HG03159 (cell line): Measurements from ENCODE around the gene ELF3.
"Not testable (repeated sequence)": the region's sequence is repeated elsewhere in the genome, so short reads cannot be mapped to it uniquely, and the experiment has no call there.

Experiments used
- ATAC-seq: cut with Tn5 transposase; IDR thresholded peaks from one replicate; pipeline ENCODE4 v1.9.1; 2021; ENCODE audit warnings: mild to moderate bottlenecking, moderate library complexity; ENCODE audit not compliant: unreplicated experiment

ELF3 gene

DNA sequence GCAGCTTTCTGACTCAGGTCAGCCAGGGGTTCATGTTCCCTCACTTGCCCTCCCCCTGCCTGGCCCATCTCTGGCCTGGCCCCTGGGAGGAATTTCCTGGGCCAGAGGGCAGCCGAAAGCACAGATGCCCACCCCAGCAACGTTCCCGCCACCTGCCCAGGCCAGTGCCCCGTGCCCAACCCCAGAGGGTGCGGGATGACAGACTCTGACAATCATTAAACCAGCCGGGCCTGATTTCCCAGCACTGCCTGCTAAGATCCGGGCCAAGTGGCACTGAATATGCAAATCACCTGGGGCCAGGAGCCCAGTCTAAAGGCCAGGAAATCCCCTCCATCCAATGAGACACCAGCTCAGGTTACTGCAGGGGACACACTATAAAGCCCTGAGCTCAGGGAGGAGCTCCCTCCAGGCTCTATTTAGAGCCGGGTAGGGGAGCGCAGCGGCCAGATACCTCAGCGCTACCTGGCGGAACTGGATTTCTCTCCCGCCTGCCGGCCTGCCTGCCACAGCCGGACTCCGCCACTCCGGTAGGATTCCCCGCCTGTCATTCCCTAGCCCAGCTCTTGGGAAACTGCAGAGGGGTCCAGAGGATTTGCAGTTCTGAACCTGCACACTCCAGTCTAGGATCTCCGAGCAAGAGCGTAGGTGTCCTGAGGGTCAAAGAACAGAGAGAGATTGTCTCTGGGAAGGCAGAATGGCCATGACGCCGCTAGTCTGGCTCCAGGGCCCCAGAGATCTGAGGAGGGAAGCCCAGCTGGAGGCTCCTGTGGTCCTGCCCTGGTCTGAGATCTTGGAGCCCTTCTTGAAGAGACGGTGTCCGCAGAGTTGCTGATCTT is at the start of gene ELF3:
Gene ELF3 (plus strand): TSS at position 408 of the 836 bp plus-strand sequence. CDS start 550 bp downstream, outside the sequence.
- peak; percentile 65 for ATAC-seq

DNA sequence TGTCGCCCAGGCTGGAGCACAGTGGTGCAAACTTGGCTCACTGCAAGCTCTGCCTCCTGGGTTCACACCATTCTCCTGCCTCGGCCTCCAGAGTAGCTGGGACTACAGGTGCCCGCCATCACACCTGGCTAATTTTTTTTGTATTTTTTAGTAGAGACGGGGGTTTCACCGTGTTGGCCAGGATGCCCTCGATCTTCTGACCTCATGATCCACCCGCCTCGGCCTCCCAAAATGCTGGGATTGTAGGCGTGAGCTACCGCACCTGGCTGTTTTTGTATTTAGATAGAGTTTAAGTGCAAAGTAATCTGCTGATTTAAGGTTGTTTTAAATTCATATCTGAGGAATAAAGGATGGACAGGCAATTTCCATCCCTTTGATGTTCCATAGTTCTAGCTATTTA is 48.0 kb upstream of the ELF3 start:
- not testable (repeated sequence) for ATAC-seq

DNA sequence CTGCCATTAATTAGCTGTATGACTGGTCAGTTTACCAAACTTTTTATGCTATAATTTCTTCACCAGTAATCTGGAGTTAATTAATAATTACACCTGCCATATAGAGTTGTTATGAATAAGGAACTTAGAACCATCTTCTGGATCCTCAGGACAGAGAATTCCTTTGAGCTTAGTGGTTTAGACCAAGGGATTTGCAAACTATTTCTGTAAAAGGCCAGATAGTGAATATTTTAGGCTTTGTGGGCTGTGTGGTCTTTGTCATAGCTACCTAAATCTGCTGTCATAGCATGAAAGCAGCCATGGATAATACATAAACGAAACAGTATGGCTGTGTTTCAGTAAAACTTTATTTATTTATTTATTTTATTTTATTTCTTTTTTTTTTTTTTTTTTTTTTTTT is 46.1 kb upstream of the ELF3 start:
- ATAC-seq = no peak

GRCh38 chr1:201966171-201966570 is 44.2 kb upstream of the ELF3 start:
- ATAC-seq = no peak

DNA sequence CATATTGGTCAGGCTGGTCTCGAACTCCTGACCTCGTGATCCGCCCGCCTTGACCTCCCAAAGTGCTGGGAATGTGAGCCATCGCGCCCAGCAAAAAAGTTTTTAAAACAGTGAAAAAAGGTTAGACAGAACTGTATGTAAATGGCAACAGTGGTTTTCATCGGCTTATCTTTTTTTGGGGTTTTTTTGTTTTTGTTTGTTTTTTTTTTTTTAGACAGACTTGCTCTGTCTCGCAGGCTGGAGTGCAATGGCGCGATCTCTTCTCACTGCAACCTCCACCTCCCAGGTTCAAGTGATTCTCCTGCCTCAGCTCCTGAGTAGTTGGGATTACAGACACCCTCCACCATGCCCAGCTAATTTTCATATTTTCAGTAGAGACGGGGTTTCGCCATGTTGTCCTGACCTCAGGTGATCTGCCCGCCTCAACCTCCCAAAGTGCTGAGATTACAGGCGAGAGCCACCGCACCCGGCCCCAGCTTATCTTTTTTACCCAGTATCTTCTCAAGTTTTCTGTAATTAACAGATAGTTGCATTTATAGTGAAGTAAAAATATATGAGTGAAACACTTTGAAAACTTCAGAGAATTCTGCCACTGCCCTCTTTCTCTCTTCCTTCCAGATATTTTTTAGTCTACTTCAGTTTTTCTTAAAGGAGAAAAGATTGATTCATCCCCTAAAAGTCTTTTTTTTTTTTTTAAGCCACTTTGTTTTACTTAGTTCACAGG is 42.0 kb upstream of the ELF3 start:
- ATAC-seq = no peak

GRCh38 chr1:201970334-201971159 is 39.8 kb upstream of the ELF3 start:
- ATAC-seq = no peak

DNA sequence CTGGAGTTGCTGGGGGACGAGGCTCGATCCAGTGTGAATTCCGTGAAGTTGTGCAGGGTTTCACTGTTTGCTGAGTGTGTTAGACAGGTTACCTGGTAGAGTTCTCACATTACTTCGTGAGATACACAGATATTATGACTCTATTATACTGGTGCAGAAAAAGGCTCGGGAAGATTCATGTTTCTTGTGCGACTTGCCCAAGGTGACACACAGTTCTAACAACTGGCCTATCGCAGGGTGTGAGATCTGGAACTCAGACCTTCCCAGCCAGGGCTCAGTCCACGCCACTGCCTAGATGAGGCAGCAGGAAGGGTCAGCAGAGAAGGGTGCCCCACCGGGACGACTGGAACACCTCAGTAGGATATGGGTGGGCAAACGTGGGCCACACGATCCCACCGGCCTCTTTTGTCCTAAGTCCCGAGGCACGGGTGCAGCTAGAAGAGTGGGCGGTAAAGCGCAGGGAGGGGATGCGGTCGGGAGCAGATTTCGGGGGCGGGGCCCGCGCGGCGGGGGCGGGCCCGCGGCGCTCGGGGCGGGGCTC is 28.2 kb upstream of the ELF3 start:
- no peak for ATAC-seq

DNA sequence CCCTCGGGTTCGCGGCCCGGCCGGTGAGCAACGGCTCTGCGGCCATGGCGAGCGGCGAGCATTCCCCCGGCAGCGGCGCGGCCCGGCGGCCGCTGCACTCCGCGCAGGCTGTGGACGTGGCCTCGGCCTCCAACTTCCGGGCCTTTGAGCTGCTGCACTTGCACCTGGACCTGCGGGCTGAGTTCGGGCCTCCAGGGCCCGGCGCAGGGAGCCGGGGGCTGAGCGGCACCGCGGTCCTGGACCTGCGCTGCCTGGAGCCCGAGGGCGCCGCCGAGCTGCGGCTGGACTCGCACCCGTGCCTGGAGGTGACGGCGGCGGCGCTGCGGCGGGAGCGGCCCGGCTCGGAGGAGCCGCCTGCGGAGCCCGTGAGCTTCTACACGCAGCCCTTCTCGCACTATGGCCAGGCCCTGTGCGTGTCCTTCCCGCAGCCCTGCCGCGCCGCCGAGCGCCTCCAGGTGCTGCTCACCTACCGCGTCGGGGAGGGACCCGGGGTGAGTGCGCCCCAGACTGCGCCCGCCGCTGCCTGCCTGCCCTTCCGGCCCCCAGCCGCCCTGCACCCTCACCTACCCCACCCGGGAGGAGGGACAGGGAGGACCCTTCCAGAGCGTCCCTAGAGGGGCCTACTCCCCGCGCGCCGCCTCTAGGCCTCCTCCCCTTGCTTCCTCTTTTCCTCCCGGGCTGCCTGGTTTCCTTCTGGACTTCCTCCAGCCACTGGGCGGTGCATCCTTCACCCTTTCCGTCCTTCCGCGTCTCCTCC is 27.6 kb upstream of the ELF3 start, which contains the start of gene RNPEP:
Gene RNPEP (plus strand): TSS at position 26 of the 757 bp plus-strand sequence. CDS start 19 bp downstream, at position 45.
- peak; percentile 71 for ATAC-seq

DNA sequence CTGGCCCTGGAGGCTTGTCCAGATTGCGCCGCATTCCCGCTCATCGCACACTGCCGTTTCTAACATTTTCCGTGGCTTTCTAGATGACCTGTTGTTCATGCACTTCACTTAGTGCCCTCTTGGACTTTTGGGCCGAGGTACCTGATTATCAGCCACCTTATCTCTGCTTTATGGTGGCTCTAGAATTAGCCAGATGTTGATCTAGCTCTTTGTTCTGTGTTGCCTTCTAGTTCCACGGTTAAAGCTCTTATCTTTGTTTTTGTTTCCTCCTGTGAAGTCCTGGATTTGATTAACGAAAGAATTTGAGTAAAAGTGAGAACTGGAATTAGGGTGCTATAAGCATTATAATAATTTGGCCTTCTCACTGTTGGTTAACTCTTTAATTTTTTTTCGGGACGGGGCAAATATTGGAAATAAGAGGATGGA is 27.0 kb upstream of the ELF3 start:
- peak; percentile 29 for ATAC-seq

DNA sequence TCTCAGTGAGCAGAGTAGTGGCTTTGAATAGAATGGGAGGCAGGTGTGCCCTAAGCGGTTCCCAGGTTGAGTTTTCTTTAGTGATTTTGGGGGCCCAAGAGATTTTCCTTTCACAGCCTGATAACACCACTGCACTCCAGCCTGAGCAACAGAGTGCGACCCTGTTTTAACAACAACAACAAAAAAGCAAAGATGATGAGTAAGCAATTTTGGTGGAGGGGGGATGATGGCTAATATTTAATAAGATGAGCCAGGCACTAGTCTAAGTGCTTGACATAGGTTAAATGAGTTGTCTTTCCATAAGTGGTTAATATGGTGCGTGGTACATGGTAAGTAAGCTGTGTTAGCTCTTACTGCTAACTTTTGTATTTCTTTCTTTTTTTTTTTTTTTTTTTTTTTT is 25.9 kb upstream of the ELF3 start:
- ATAC-seq = no peak

DNA sequence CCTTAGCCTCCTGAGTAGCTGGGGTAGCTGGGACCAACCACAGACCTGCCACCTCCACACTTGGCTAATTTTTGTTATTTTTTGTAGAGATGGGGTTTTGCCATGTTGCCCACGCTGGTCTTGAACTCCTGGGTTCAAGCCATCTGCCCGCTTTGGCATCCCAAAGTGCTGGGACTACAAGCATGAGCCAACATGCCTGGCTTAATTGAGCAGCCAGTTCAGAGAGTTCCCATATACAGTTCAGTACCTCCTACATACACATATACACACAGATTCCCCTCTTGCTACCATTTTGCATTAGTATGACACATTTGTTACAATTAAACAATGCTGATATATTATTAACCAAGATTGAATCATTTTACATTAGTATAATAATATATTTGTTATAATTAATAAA is 25.0 kb upstream of the ELF3 start:
- no peak for ATAC-seq

- ATAC-seq = no peak
Measured at GRCh38 chr1:201988601-201989000, 21.8 kb upstream of the ELF3 start.

GRCh38 chr1:201989354-201990128 is 20.8 kb upstream of the ELF3 start:
- ATAC-seq = no peak

DNA sequence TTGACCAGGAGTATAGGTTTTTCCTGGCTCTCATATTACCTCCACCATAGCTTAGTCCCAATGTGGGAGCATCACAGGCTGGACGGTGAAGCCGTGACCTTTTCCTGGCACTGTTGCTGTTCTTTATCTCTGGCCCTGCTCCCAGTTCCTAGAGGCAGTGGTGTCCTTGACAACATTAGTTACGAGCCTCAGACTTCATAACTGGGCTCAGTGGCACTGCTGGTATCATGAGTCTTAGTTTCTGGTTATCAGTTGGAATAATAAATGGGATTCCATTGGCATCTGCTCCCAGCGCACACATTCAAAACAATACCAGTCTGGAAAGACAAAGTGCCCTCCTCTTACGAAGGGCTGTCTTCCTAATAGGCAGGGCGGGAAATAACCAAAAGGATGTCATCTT is 20.0 kb upstream of the ELF3 start:
- no peak for ATAC-seq

- ATAC-seq = no peak
Measured at GRCh38 chr1:201999625-202000238, 10.7 kb upstream of the ELF3 start.

GRCh38 chr1:202002507-202002906 is 7.9 kb upstream of the ELF3 start:
- ATAC-seq = no peak

DNA sequence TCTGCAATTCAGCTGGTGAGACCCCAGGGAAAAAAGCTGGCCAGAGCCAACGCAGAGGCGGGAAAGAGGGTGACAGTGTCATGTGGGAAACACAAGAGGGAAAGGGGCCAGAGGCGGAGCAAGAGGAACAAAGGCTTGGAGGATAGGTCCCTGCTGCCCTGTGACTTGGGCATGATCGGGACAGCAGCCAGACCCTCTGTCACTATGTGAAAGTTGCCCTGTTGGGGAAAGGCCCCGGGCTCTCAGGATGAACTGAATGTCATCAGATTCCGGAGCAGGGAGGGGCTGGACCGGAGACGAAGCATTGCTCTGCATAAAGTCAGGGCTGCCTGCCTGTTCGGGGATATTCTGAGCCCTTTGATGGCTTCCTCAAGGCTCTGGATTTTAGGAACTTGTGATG is 5.7 kb upstream of the ELF3 start:
- no peak for ATAC-seq

GRCh38 chr1:202005958-202006357 is 4.4 kb upstream of the ELF3 start:
- ATAC-seq = no peak

- no peak for ATAC-seq
Measured at GRCh38 chr1:202007304-202007703, 3.1 kb upstream of the ELF3 start.
